Sigmoid colon (tissue), 7 donors: Measurements from ENCODE around the gene KAZN. TPM values are rescaled to one million over a fixed set of nuclear protein-coding genes. Genes with fewer than 3 reads are reported as not detected.

ENCODE experiments used
- DNase-seq: peaks from one replicate; pipeline ENCODE4 v3.0.0-alpha.2; 2019
- H3K27ac ChIP-seq, 4 donors: fragments of 200-600 bp; sonication (generic); one replicate each; pipeline ENCODE4 v1.5.1; 2016 to 2019; ENCODE audit warnings: mild to moderate bottlenecking in 1 of 4
- H3K27me3 ChIP-seq, 3 donors: fragments of 200-600 bp; sonication (generic); one replicate each; pipeline ENCODE4 v1.5.1; 2019; ENCODE audit warnings: mild to moderate bottlenecking in 1 of 3
- H3K36me3 ChIP-seq, 4 donors: fragments of 200-600 bp; sonication (generic); one replicate each; pipeline ENCODE4 v1.5.1; 2016 to 2019
- H3K4me1 ChIP-seq, 4 donors: fragments of 200-600 bp; sonication (generic); one replicate each; pipeline ENCODE4 v1.5.1; 2017 to 2019
- H3K4me3 ChIP-seq, 4 donors: fragments of 200-600 bp; sonication (generic); one replicate each; pipeline ENCODE4 v1.5.1; 2017 to 2019; ENCODE audit warnings: mild to moderate bottlenecking in 2 of 4, moderate library complexity in 1 of 4
- H3K9me3 ChIP-seq, 4 donors: fragments of 200-600 bp in 3 of 4; sonication (generic) in 3 of 4; one replicate each; pipeline versions ENCODE4 v1.5.1 to v1.6.1; 2013 to 2019
- EP300 ChIP-seq, 4 donors: sonication (generic); formaldehyde crosslinking; IDR thresholded peaks; one replicate each; pipeline ENCODE4 v1.6.1; 2017; ENCODE audit warnings: antibody characterized with exemption in 4 of 4
- POLR2A ChIP-seq, 2 donors: fragments of 450-650 bp; IDR thresholded peaks; one replicate each; pipeline ENCODE4 v1.6.1; 2016; ENCODE audit warnings: antibody characterized with exemption in 2 of 2, mild to moderate bottlenecking in 2 of 2, moderate library complexity in 2 of 2
- POLR2AphosphoS5 ChIP-seq, 4 donors: sonication (generic); formaldehyde crosslinking; IDR thresholded peaks; one replicate each; pipeline ENCODE4 v1.6.1; 2017; ENCODE audit warnings: antibody characterized with exemption in 4 of 4
- WGBS, 2 donors: extraction: QIAGEN DNeasy Blood & Tissue Kit; methylation state at CpG; one replicate each; pipeline ENCODE4 v1.1.7; 2013; 5-methylcytosine and 5-hydroxymethylcytosine counted together
- intact Hi-C: fragments of 100-400 bp; cut with DNase I; formaldehyde crosslinking; loops from one replicate; pipeline ENCODE4 v1.15.1; 2023
- polyA plus RNA-seq, 3 donors: library from polyadenylated mRNA; stranded (reverse); fragments of 200-250 nt; gene quantifications; one replicate each; pipeline ENCODE4 v1.2.3, GENCODE V29; 2013
- total RNA-seq, 4 donors: library from RNA; depleted of rRNA; stranded (reverse); fragments of >200 nt; gene quantifications; one replicate each; pipeline ENCODE4 v1.1.0, GENCODE V29; 2016
- TF ChIP-seq, protein P1 (sequence below), 4 experiments: fragments of 450-650 bp in 3 of 4; fragments of 200-600 bp in 1 of 4; IDR thresholded peaks; one replicate each; pipeline ENCODE4 v1.5.1; 2016 to 2019; ENCODE audit warnings: antibody characterized with exemption in 4 of 4, mild to moderate bottlenecking in 3 of 4, moderate library complexity in 2 of 4
- donor health status: healthy with polysubstance abuse.
- donor health status: Bipolar disorder and iron deficiency.
- donor health status: healthy.

KAZN gene
- total and polyA plus RNA-seq, 7 donors = 2.5 to 11.4 (median 5.6) TPM

DNA sequence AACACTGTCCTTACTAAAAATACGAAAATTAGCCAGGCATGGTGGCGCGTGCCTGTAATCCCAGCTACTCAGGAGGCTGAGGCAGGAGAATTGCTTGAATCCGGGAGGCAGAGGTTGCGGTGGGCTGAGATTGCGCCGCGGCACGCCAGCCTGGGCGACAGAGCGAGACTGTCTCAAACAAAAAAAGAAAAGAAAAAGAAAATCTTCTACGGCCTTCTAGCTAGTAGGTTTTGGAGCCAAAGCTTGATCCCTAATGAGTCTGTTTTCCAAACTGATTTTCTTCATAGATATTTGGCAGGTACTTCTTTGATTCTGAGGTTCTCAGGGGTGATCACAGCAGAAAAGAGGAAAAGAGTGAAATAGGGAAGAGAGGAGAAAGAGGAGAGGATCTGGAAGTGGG lies 372.7 kb downstream of the KAZN start:
- no peak for DNase-seq
- Histone ChIP-seq H3K27ac (peak overlapping the region in 2 of 4 donors; percentile 21 to 35), H3K27me3 (no peaks in the 10 kb centered on the region), H3K36me3 (no peaks in the 10 kb centered on the region), H3K4me3 (peak overlapping the region in 3 of 4 donors; percentile 10 to 26 (median 26)), H3K4me1 (peaks cover 0 to 36% (median 28%) of the 10 kb centered on the region in 4 donors), H3K9me3 (peaks cover 0 to 6% (median 1%) of the 10 kb centered on the region in 4 donors)
- WGBS, 2 donors = 95 to 96% methylated on average over 11 to 12 of the region's 12 CpGs
- intact Hi-C loops = no loop called here
- TF ChIP-seq, protein P1, sequence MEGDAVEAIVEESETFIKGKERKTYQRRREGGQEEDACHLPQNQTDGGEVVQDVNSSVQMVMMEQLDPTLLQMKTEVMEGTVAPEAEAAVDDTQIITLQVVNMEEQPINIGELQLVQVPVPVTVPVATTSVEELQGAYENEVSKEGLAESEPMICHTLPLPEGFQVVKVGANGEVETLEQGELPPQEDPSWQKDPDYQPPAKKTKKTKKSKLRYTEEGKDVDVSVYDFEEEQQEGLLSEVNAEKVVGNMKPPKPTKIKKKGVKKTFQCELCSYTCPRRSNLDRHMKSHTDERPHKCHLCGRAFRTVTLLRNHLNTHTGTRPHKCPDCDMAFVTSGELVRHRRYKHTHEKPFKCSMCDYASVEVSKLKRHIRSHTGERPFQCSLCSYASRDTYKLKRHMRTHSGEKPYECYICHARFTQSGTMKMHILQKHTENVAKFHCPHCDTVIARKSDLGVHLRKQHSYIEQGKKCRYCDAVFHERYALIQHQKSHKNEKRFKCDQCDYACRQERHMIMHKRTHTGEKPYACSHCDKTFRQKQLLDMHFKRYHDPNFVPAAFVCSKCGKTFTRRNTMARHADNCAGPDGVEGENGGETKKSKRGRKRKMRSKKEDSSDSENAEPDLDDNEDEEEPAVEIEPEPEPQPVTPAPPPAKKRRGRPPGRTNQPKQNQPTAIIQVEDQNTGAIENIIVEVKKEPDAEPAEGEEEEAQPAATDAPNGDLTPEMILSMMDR (IDR thresholded peaks at IDR 0.05) = no peak
- no peak for TF ChIP-seq EP300 (IDR thresholded peaks at IDR 0.05)
- no peak for TF ChIP-seq POLR2AphosphoS5 (IDR thresholded peaks at IDR 0.05)
- no peak for TF ChIP-seq POLR2A (IDR thresholded peaks at IDR 0.05)

DNA sequence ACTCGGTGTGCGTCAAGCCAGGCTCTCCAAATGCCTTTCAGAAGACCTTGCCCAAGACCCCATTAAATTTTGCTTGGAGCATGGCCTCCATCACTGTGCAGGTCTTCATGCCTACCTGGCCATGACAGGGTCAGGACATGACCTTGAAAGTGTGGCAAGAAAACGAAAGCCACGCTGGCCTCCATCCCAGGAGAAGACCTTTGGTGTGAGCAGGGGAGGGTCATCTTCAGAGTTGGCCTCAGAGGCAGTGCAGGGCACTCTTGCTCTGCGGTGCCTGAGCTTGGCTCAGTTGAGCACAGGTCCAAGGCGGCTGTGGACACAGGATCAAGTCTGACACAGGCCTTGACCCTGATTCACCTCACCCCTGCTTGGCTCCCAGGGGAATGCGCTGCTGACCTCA lies 373.6 kb downstream of the KAZN start:
- peak overlapping the region in 2 of 4 donors; percentile 10 to 26 for H3K4me3 ChIP-seq
- WGBS, 2 donors = 73 to 84% methylated on average over 7 of the region's 7 CpGs

DNA sequence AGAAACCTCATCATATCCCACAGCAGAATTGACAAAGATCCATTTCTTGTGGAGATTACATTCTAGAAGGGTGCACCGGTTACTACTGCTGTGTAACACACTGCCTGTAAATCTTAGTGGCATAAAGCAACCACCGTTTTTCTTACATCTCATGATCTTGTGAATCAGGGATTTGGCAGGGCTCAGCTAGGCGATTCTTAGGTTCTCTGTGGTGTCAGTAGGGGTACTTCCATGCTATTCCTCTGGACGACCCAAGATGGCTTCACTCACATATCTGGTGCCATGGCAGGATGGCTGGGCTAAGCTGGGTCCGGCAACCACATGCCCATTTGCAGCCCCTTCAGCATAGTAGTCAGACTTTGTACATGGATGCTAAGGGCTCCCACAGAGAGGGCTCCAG lies 375.3 kb downstream of the KAZN start:
- Histone ChIP-seq H3K4me1 (peaks cover 0 to 34% (median 25%) of the 10 kb centered on the region in 4 donors), H3K27me3 (no peaks in the 10 kb centered on the region), H3K36me3 (no peaks in the 10 kb centered on the region), H3K27ac (no peak overlapping the region), H3K9me3 (peaks cover 0 to 6% (median 1%) of the 10 kb centered on the region in 4 donors), H3K4me3 (no peak overlapping the region)
- 74 to 85% methylated on average over 5 of the region's 5 CpGs for WGBS, 2 donors
- no peak for DNase-seq
- intact Hi-C loops = no loop called here
- TF ChIP-seq POLR2AphosphoS5 (IDR thresholded peaks at IDR 0.05) (no peak), POLR2A (IDR thresholded peaks at IDR 0.05) (no peak), EP300 (IDR thresholded peaks at IDR 0.05) (no peak)
- TF ChIP-seq, protein P1 (IDR thresholded peaks at IDR 0.05) = no peak

More for the DNA sequence above, 373.6 kb downstream of the KAZN start:
- peaks cover 0 to 6% (median 1%) of the 10 kb centered on the region in 4 donors for H3K9me3 ChIP-seq
- DNase-seq = no peak
- H3K27ac ChIP-seq = peak overlapping the region in 1 of 4 donors; percentile 35
- no peaks in the 10 kb centered on the region for H3K36me3 ChIP-seq
- intact Hi-C loops = no loop called here
- TF ChIP-seq POLR2AphosphoS5 (IDR thresholded peaks at IDR 0.05) (no peak), POLR2A (IDR thresholded peaks at IDR 0.05) (no peak), EP300 (IDR thresholded peaks at IDR 0.05) (no peak)
- TF ChIP-seq, protein P1 (IDR thresholded peaks at IDR 0.05) = no peak
- H3K27me3 ChIP-seq = no peaks in the 10 kb centered on the region
- peaks cover 0 to 36% (median 28%) of the 10 kb centered on the region in 4 donors for H3K4me1 ChIP-seq

DNA sequence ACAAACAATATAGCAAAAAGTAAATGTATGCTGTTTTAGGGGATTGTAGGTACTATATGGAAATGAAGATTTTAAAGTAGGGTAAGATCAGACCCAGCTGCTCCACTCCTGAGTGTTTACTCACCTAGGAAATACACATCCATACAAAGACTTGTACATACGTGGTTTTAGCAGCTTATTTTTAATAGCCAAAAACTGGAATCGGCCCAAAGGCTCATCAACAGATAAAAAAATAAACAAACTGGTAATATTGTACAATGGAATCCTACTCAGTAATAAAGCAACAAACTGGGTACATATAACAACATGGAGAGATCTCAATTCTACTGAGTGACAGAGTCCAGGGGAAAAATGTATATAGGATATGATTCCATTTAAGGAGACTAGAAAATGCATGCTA lies 375.9 kb downstream of the KAZN start:
- TF ChIP-seq POLR2A (IDR thresholded peaks at IDR 0.05) (no peak), EP300 (IDR thresholded peaks at IDR 0.05) (no peak), POLR2AphosphoS5 (IDR thresholded peaks at IDR 0.05) (no peak)
- TF ChIP-seq, protein P1 (IDR thresholded peaks at IDR 0.05) = no peak
- intact Hi-C loops = no loop called here
- no peaks in the 10 kb centered on the region for H3K27me3 ChIP-seq
- DNase-seq = no peak
- H3K27ac ChIP-seq = no peak overlapping the region
- 58 to 63% methylated on average over 2 of the region's 2 CpGs for WGBS, 2 donors
- H3K36me3 ChIP-seq = no peaks in the 10 kb centered on the region
- H3K9me3 ChIP-seq = peaks cover 0 to 6% (median 1%) of the 10 kb centered on the region in 4 donors
- peaks cover 0 to 28% (median 24%) of the 10 kb centered on the region in 4 donors for H3K4me1 ChIP-seq
- H3K4me3 ChIP-seq = no peak overlapping the region

DNA sequence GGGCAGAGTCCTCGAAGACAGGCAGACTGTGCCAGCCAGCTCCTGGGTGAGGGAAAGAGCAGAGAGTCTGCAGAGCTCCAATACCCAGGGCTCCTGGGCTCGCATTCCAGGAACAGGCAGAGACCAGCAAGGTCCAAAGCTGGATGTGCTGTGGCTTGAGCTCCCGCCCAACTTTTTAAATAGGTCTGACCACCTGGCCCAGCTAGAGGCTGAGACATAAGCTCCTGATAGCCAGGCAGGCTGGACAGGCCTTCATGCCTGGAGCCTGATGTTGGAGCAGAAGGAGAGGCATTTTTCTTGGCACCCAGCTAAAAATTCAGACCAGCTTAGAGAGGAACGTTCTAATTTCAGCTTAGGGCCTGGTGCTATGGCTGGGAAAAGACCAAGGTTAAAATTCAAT lies 376.6 kb downstream of the KAZN start:
- intact Hi-C loops = no loop called here
- no peaks in the 10 kb centered on the region for H3K27me3 ChIP-seq
- H3K27ac ChIP-seq = peak overlapping the region in 1 of 4 donors; percentile 5
- peaks cover 0 to 6% (median 1%) of the 10 kb centered on the region in 4 donors for H3K9me3 ChIP-seq
- TF ChIP-seq EP300 (IDR thresholded peaks at IDR 0.05) (no peak), POLR2A (IDR thresholded peaks at IDR 0.05) (no peak), POLR2AphosphoS5 (IDR thresholded peaks at IDR 0.05) (no peak)
- TF ChIP-seq, protein P1 (IDR thresholded peaks at IDR 0.05) = no peak
- peaks cover 0 to 24% (median 19%) of the 10 kb centered on the region in 4 donors for H3K4me1 ChIP-seq
- no peak for DNase-seq
- 89 to 94% methylated on average over 4 of the region's 4 CpGs for WGBS, 2 donors
- no peaks in the 10 kb centered on the region for H3K36me3 ChIP-seq
- no peak overlapping the region for H3K4me3 ChIP-seq
